CD4-positive, alpha-beta T cell (primary cell): ENCODE data around the gene GPR162. TPM values are rescaled to one million over a fixed set of nuclear protein-coding genes. Genes with fewer than 3 reads are reported as not detected.
A peak's percentile ranks its signal among the peaks of the same experiment; 100 is the strongest.

ENCODE experiments used
- ATAC-seq: fragments of 200-7000 bp; cut with Tn5 transposase; one replicate; pipeline ENCODE4 v1.10.0; 2022; ENCODE audit warnings: mild to moderate bottlenecking; ENCODE audit not compliant: poor library complexity
- CTCF ChIA-PET: fragments of 350-600 bp; sonication (Branson Sonifier 250); formaldehyde crosslinking; loops from one replicate; lab custom pipeline; 2021; ENCODE audit warnings: antibody characterized with exemption, inconsistent platforms; lab: Charles Lee
- POLR2A ChIA-PET: fragments of 350-600 bp; sonication (Branson Sonifier 250); formaldehyde crosslinking; loops from one replicate; lab custom pipeline; 2021; ENCODE audit warnings: antibody characterized with exemption, inconsistent platforms; lab: Charles Lee
- DNase-seq, 14 experiments: peaks; one replicate each; pipeline ENCODE4 v3.0.0-alpha.2; 2013 to 2020; ENCODE audit warnings: mixed read lengths in 2 of 14
- H3K27ac ChIP-seq, 2 donors: one replicate each; pipeline versions ENCODE4 v1.5.1 to v1.7.0; 2013; ENCODE audit warnings: low read length in 2 of 2, low read depth in 1 of 2, mild to moderate bottlenecking in 1 of 2
- H3K27me3 ChIP-seq, 2 experiments: 1 replicate in 1 of 2; 2 replicates in 1 of 2; pipeline versions ENCODE4 v1.6.1 to v1.7.0; 2013; ENCODE audit warnings: low read length in 2 of 2, control low read depth in 1 of 2, mild to moderate bottlenecking in 1 of 2, moderate library complexity in 1 of 2; ENCODE audit not compliant: insufficient read depth in 2 of 2, control insufficient read depth in 1 of 2
- H3K36me3 ChIP-seq: one replicate; pipeline ENCODE4 v1.6.1; 2013; ENCODE audit warnings: low read length, control low read depth; ENCODE audit not compliant: insufficient read depth
- H3K4me1 ChIP-seq: one replicate; pipeline ENCODE4 v1.6.1; 2013; ENCODE audit warnings: low read length, control low read depth; ENCODE audit not compliant: insufficient read depth
- H3K4me3 ChIP-seq: one replicate; pipeline ENCODE4 v1.5.1; 2013; ENCODE audit warnings: mild to moderate bottlenecking, low read length, moderate library complexity
- H3K9me3 ChIP-seq, 2 experiments: 1 replicate in 1 of 2; 2 replicates in 1 of 2; pipeline versions ENCODE4 v1.6.1 to v1.7.0; 2013; ENCODE audit warnings: low read length in 2 of 2, mild to moderate bottlenecking in 2 of 2, control low read depth in 1 of 2, moderate library complexity in 1 of 2; ENCODE audit not compliant: control insufficient read depth in 1 of 2, insufficient read depth in 1 of 2
- H3K27ac Mint-ChIP-seq: one replicate; pipeline ENCODE4 v1.8.0; 2020; ENCODE audit warnings: mixed read lengths
- H3K27me3 Mint-ChIP-seq: one replicate; pipeline ENCODE4 v1.8.0; 2021; ENCODE audit warnings: mixed read lengths
- H3K36me3 Mint-ChIP-seq: one replicate; pipeline ENCODE4 v1.8.0; 2021; ENCODE audit warnings: low read depth, mixed read lengths
- H3K4me1 Mint-ChIP-seq: one replicate; pipeline ENCODE4 v1.8.0; 2021; ENCODE audit warnings: low read depth, mixed read lengths
- H3K4me3 Mint-ChIP-seq: one replicate; pipeline ENCODE4 v1.8.0; 2020; ENCODE audit warnings: mild to moderate bottlenecking, mixed read lengths
- H3K9me3 Mint-ChIP-seq: one replicate; pipeline ENCODE4 v1.8.0; 2020; ENCODE audit warnings: mixed read lengths
- intact Hi-C, 2 experiments: fragments of 100-400 bp; cut with DNase I in 1 of 2; cut with micrococcal nuclease in 1 of 2; formaldehyde crosslinking; loops; one replicate each; pipeline versions ENCODE4 v1.15.1 to v1.9.0; 2023 to 2025; cut with DNase I, micrococcal nuclease
- total RNA-seq, 174 experiments: library from RNA in 2 of 174; stranded (reverse) in 2 of 174; gene quantifications; one replicate each; pipeline ENCODE4 v1.2.3 and lab custom pipeline; 2021 to 2026
- TF ChIP-seq, protein P1 (sequence below): fragments of 200-600 bp; IDR thresholded peaks from one replicate; pipeline ENCODE4 v1.8.0; 2022; ENCODE audit warnings: antibody characterized with exemption, mild to moderate bottlenecking

Gene GPR162
- total RNA-seq, 2 experiments from 2014 or later, result not detected

GRCh38 chr12:6820166-6820565 is 1.5 kb upstream of the GPR162 start:
- TF ChIP-seq, protein P1, sequence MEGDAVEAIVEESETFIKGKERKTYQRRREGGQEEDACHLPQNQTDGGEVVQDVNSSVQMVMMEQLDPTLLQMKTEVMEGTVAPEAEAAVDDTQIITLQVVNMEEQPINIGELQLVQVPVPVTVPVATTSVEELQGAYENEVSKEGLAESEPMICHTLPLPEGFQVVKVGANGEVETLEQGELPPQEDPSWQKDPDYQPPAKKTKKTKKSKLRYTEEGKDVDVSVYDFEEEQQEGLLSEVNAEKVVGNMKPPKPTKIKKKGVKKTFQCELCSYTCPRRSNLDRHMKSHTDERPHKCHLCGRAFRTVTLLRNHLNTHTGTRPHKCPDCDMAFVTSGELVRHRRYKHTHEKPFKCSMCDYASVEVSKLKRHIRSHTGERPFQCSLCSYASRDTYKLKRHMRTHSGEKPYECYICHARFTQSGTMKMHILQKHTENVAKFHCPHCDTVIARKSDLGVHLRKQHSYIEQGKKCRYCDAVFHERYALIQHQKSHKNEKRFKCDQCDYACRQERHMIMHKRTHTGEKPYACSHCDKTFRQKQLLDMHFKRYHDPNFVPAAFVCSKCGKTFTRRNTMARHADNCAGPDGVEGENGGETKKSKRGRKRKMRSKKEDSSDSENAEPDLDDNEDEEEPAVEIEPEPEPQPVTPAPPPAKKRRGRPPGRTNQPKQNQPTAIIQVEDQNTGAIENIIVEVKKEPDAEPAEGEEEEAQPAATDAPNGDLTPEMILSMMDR, result no peak
- Mint-ChIP-seq H3K27me3 (peaks cover 20% of the 10 kb centered on the region), H3K4me1 (peaks cover 10% of the 10 kb centered on the region), H3K4me3 (no peak overlapping the region), H3K27ac (peak overlapping the region; percentile 69), H3K36me3 (peaks cover 57% of the 10 kb centered on the region), H3K9me3 (no peaks in the 10 kb centered on the region)
- no peak overlapping the region for H3K27ac ChIP-seq
- ATAC-seq (no peak), DNase-seq (peak in 1 of 14 experiments; percentile 1)
- H3K27me3 ChIP-seq, result peaks cover 0 to 5% of the 10 kb centered on the region in 2 experiments
- intact Hi-C loops, result no loop called here
- H3K36me3 ChIP-seq, result peaks cover 46% of the 10 kb centered on the region
- peaks cover 21% of the 10 kb centered on the region for H3K4me1 ChIP-seq
- CTCF ChIA-PET, result no interaction called here
- no peaks in the 10 kb centered on the region for H3K9me3 ChIP-seq
- no peak overlapping the region for H3K4me3 ChIP-seq
- POLR2A ChIA-PET, result interaction anchor here (0.9 to 2.4 kb wide), 5 partner anchors 9 to 96 kb away, joined by 3 to 16 read pairs (median 6); partner anchors contain the start of genes CDCA3, COPS7A, P3H3 and USP5

DNA sequence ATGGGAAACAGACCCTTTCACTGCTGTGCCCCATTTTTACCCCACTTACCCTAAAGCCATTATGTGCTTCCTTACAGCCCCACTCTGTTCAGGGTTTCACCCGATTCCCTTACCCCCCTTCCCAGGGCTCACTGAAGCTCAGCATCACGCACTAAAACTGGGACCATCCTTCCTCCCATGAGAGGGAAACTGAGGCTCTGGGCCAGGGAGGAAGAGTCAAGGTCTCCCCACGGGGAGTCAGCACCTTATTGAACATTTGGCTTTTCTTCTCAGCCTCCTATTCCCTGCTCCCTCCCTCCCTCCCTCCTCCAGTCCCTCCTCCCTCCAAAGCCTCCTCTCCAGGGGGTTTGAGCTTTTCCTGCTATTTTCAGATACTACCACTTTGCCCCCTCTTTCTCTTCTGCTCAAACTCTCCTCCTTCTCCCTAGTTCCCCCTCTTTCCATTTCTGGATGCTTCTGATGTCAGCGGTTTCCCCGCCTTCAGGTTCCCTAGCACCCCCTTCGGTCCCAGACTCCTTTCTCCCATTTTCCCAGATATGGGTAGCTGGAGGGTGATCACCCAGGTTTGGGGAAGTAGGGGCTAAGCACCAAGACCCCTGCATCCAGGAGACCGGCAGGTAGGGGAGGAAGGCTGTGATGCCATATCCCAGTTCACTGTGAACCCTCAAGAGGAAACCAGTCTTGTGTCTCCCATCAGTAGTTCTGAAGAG is 960 bp downstream of the GPR162 start:
- peaks cover 35% of the 10 kb centered on the region for H3K4me1 ChIP-seq
- peaks cover 22% of the 10 kb centered on the region for H3K4me1 Mint-ChIP-seq
- TF ChIP-seq, protein P1, result no peak
- peaks cover 22% of the 10 kb centered on the region for H3K36me3 ChIP-seq
- no peaks in the 10 kb centered on the region for H3K9me3 Mint-ChIP-seq
- no peak overlapping the region for H3K4me3 ChIP-seq
- H3K4me3 Mint-ChIP-seq, result peak overlapping the region; percentile 36
- peaks cover 32% of the 10 kb centered on the region for H3K27me3 Mint-ChIP-seq
- H3K27me3 ChIP-seq, result peaks cover 18 to 19% of the 10 kb centered on the region in 2 experiments
- no peak overlapping the region for H3K27ac ChIP-seq
- intact Hi-C loops, result no loop called here
- no peak for DNase-seq
- POLR2A ChIA-PET, result interaction anchor here (0.9 to 2.4 kb wide), 2 partner anchors 12 to 33 kb away, joined by 3 to 18 read pairs; partner anchors contain the start of gene CD4
- peaks cover 36% of the 10 kb centered on the region for H3K36me3 Mint-ChIP-seq
- no peak overlapping the region for H3K27ac Mint-ChIP-seq
- ATAC-seq, result no peak
- H3K9me3 ChIP-seq, result no peaks in the 10 kb centered on the region
- CTCF ChIA-PET, result no interaction called here

GRCh38 chr12:6823182-6824084 is 1.8 kb downstream of the GPR162 start:
- Mint-ChIP-seq H3K4me3 (peak overlapping the region; percentile 36), H3K27me3 (peaks cover 32% of the 10 kb centered on the region), H3K36me3 (peaks cover 28% of the 10 kb centered on the region), H3K27ac (no peak overlapping the region), H3K9me3 (no peaks in the 10 kb centered on the region), H3K4me1 (peaks cover 27% of the 10 kb centered on the region)
- H3K27me3 ChIP-seq, result peaks cover 19 to 20% of the 10 kb centered on the region in 2 experiments
- H3K36me3 ChIP-seq, result peaks cover 14% of the 10 kb centered on the region
- H3K9me3 ChIP-seq, result no peaks in the 10 kb centered on the region
- no peak overlapping the region for H3K4me3 ChIP-seq
- H3K27ac ChIP-seq, result no peak overlapping the region
- TF ChIP-seq, protein P1, result no peak
- DNase-seq, result peak in 1 of 14 experiments; percentile 14
- POLR2A ChIA-PET, result interaction anchor here (0.6 to 8.0 kb wide), 2 partner anchors 70 to 134 kb away, joined by 3 to 57 read pairs; partner anchors contain the start of genes MLF2 and ZNF384
- ATAC-seq, result no peak
- intact Hi-C loops, result loop anchor here in 1 of 2 experiments (2.0 kb wide), 1 partner anchor 205 kb away; no protein-coding TSS in a partner anchor
- CTCF ChIA-PET, result interaction anchor here (1.8 kb wide), 1 partner anchor 70 kb away, joined by 8 read pairs; the partner anchor contains the start of gene MLF2
- H3K4me1 ChIP-seq, result peaks cover 41% of the 10 kb centered on the region
